VCaP (cell line): ENCODE data around the gene SLC35E3.

Experiments
- H3K27ac ChIP-seq: fragments of 450-650 bp; 2 replicates; pipeline ENCODE4 v1.5.1; 2017
- CTCF ChIP-seq: fragments of 450-650 bp; conservative IDR thresholded peaks from 2 replicates; pipeline ENCODE4 v1.5.1; 2017; ENCODE audit warnings: mild to moderate bottlenecking, moderate library complexity

The SLC35E3 gene

GRCh38 chr12:68789144-68789878 is 43.3 kb downstream of the SLC35E3 start:
- TF ChIP-seq CTCF = no peak
- no peak overlapping the region for H3K27ac ChIP-seq

- H3K27ac ChIP-seq = no peak overlapping the region
- TF ChIP-seq CTCF = no peak
Measured at GRCh38 chr12:68790081-68790951, 44.3 kb downstream of the SLC35E3 start.

GRCh38 chr12:68790952-68791234 is 44.9 kb downstream of the SLC35E3 start:
- no peak for TF ChIP-seq CTCF
- no peak overlapping the region for H3K27ac ChIP-seq

GRCh38 chr12:68791897-68792481 is 46.0 kb downstream of the SLC35E3 start:
- peak overlapping the region; percentile 1; the same call in 1 of the 2 replicates for H3K27ac ChIP-seq
- TF ChIP-seq CTCF = no peak

- TF ChIP-seq CTCF = no peak
- peak overlapping the region; percentile 1; the same call in 1 of the 2 replicates for H3K27ac ChIP-seq
Measured at GRCh38 chr12:68792952-68793351, 47.0 kb downstream of the SLC35E3 start.

GRCh38 chr12:68793436-68793835 is 47.5 kb downstream of the SLC35E3 start:
- no peak for TF ChIP-seq CTCF
- H3K27ac ChIP-seq = peak overlapping the region; percentile 1

GRCh38 chr12:68793975-68794652 is 48.1 kb downstream of the SLC35E3 start:
- H3K27ac ChIP-seq = peak overlapping the region; percentile 1; the same call in 1 of the 2 replicates
- no peak for TF ChIP-seq CTCF
